DND-41 (cell line): Measurements from ENCODE around the gene RABGGTB.

Experiments
- ATAC-seq: fragments of 200-7000 bp; cut with Tn5 transposase; 3 replicates; pipeline ENCODE4 v1.9.1; 2021; ENCODE audit warnings: low read depth; ENCODE audit not compliant: insufficient read depth
- DNase-seq: peaks from one replicate; pipeline ENCODE4 v3.0.0-alpha.2; 2020
- H2AFZ ChIP-seq: 2 replicates; pipeline ENCODE4 v1.6.0; 2012; ENCODE audit warnings: low read depth, low read length
- H3K27ac ChIP-seq: 2 replicates; pipeline ENCODE4 v1.5.1; 2012; ENCODE audit warnings: low read length, inconsistent platforms
- H3K27me3 ChIP-seq: fragments of 200-600 bp; sonication (generic); 2 replicates; pipeline ENCODE4 v1.6.0; 2012; ENCODE audit warnings: low read length, mild to moderate bottlenecking, inconsistent platforms; ENCODE audit not compliant: insufficient read depth, poor library complexity
- H3K36me3 ChIP-seq: 2 replicates; pipeline ENCODE4 v1.5.1; 2012; ENCODE audit warnings: low read length, inconsistent platforms; ENCODE audit not compliant: insufficient read depth
- H3K4me1 ChIP-seq: 2 replicates; pipeline ENCODE4 v1.5.1; 2012; ENCODE audit warnings: mild to moderate bottlenecking, low read length; ENCODE audit not compliant: insufficient read depth
- H3K4me2 ChIP-seq: 2 replicates; pipeline ENCODE4 v1.6.0; 2012; ENCODE audit warnings: mild to moderate bottlenecking, moderate library complexity, low read length, inconsistent platforms; ENCODE audit not compliant: insufficient read depth
- H3K4me3 ChIP-seq, 2 experiments: fragments of 200-600 bp in 1 of 2; shearing (Covaris generic) in 1 of 2; 2 replicates each; pipeline ENCODE4 v1.5.1; 2012 to 2016; ENCODE audit warnings: inconsistent platforms in 2 of 2, low read length in 2 of 2, mild to moderate bottlenecking in 2 of 2, low read depth in 1 of 2, moderate library complexity in 1 of 2
- H3K79me2 ChIP-seq: 2 replicates; pipeline ENCODE4 v1.6.0; 2012; ENCODE audit warnings: low read length, inconsistent platforms; ENCODE audit not compliant: insufficient read depth
- H3K9ac ChIP-seq: 2 replicates; pipeline ENCODE4 v1.6.0; 2012; ENCODE audit warnings: low read depth, mild to moderate bottlenecking, inconsistent platforms, low read length, moderate library complexity
- H3K9me3 ChIP-seq: 2 replicates; pipeline ENCODE4 v1.5.1; 2012; ENCODE audit warnings: low read length, moderate library complexity, mild to moderate bottlenecking, inconsistent platforms; ENCODE audit not compliant: insufficient read depth, severe bottlenecking
- H4K20me1 ChIP-seq: 2 replicates; pipeline ENCODE4 v1.6.0; 2012; ENCODE audit warnings: low read length; ENCODE audit not compliant: insufficient read depth
- EZH2 ChIP-seq: IDR thresholded peaks from 3 replicates; pipeline ENCODE4 v1.6.1; 2012; ENCODE audit warnings: borderline replicate concordance, low read depth, mild to moderate bottlenecking, moderate library complexity, low read length, inconsistent platforms; ENCODE audit not compliant: severe bottlenecking
- TF ChIP-seq, protein P1 (sequence below): IDR thresholded peaks from 2 replicates; pipeline ENCODE4 v1.5.1; 2012; ENCODE audit warnings: borderline replicate concordance, low read length, moderate library complexity, mild to moderate bottlenecking; ENCODE audit not compliant: poor library complexity, severe bottlenecking; ENCODE audit errors: extremely low read depth

The RABGGTB gene

DNA sequence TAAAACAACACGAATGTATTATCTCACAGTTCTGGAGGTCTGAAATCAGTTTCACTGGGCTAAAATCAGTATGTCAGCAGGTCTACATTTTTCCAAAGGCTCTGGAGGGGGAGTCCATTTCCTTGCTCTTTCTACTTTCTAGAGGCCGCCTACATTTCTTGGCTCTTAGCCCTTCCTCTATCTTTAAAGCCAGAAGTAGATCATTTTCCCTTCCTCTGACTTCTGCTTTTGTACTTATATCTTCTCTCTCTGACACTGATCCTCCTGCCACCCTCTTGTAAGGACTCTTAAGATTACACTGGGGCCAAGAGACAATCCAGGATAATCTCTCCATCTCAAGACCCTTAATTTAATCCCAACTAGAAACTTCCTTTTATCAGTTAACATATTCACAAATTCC is 52.0 kb downstream of the RABGGTB start:
- H3K27me3 ChIP-seq: no peaks in the 10 kb centered on the region
- DNase-seq: no peak
- H3K79me2 ChIP-seq: no peaks in the 10 kb centered on the region
- H3K4me2 ChIP-seq: no peak overlapping the region
- H4K20me1 ChIP-seq: no peaks in the 10 kb centered on the region
- no peak for ATAC-seq
- H3K27ac ChIP-seq: no peak overlapping the region
- H3K36me3 ChIP-seq: no peaks in the 10 kb centered on the region
- H3K9ac ChIP-seq: no peak overlapping the region
- TF ChIP-seq, protein P1, sequence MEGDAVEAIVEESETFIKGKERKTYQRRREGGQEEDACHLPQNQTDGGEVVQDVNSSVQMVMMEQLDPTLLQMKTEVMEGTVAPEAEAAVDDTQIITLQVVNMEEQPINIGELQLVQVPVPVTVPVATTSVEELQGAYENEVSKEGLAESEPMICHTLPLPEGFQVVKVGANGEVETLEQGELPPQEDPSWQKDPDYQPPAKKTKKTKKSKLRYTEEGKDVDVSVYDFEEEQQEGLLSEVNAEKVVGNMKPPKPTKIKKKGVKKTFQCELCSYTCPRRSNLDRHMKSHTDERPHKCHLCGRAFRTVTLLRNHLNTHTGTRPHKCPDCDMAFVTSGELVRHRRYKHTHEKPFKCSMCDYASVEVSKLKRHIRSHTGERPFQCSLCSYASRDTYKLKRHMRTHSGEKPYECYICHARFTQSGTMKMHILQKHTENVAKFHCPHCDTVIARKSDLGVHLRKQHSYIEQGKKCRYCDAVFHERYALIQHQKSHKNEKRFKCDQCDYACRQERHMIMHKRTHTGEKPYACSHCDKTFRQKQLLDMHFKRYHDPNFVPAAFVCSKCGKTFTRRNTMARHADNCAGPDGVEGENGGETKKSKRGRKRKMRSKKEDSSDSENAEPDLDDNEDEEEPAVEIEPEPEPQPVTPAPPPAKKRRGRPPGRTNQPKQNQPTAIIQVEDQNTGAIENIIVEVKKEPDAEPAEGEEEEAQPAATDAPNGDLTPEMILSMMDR: no peak
- H3K4me3 ChIP-seq: no peak overlapping the region
- H3K9me3 ChIP-seq: no peaks in the 10 kb centered on the region
- H3K4me1 ChIP-seq: no peaks in the 10 kb centered on the region
- no peak overlapping the region for H2AFZ ChIP-seq

DNA sequence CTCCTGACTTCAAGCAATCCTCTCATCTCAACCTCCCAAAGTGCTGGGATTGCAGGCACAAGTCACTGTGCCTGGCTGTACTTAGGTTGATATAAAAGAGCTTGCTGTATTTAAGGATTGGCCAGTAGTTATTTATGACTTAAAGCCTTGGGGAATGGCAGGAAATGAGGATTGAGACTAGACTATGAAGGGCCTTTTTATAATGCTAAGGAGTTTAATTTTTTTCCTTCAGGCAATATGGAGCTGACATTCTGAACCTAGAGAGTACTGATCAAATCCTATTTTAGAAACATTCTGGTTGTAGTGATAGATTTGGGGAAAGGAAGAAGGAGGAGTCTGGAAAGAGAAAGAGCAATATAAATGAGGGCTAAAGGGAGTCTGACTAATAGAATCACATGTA is 55.4 kb downstream of the RABGGTB start:
- no peak overlapping the region for H3K27ac ChIP-seq
- H4K20me1 ChIP-seq: no peaks in the 10 kb centered on the region
- H2AFZ ChIP-seq: no peak overlapping the region
- H3K79me2 ChIP-seq: no peaks in the 10 kb centered on the region
- DNase-seq: no peak
- no peak overlapping the region for H3K9ac ChIP-seq
- no peaks in the 10 kb centered on the region for H3K9me3 ChIP-seq
- no peak overlapping the region for H3K4me3 ChIP-seq
- H3K4me1 ChIP-seq: no peaks in the 10 kb centered on the region
- H3K36me3 ChIP-seq: no peaks in the 10 kb centered on the region
- no peaks in the 10 kb centered on the region for H3K27me3 ChIP-seq
- ATAC-seq: no peak
- TF ChIP-seq EZH2: no peak
- TF ChIP-seq, protein P1: no peak
- no peak overlapping the region for H3K4me2 ChIP-seq
